ENCODE measurements around the gene SLC13A3.

SLC13A3 gene

GRCh38 chr20:46681032-46681854, 30.0 kb upstream of the SLC13A3 start:
- DNase-seq (ENCODE audit: low read depth in 1 of 2, low spot score in 1 of 2) = peak; percentile 66 to 73
- Histone ChIP-seq H3K4me3 (replicated peaks; ENCODE audit: insufficient read depth, low read length) (no peak overlapping the region), H3K27ac (replicated peaks) (no peak overlapping the region), H3K27me3 (ENCODE audit: insufficient read depth, poor library complexity, severe bottlenecking) (no peaks in the 10 kb centered on the region)
- TF ChIP-seq POLR2AphosphoS5 (IDR thresholded peaks at IDR 0.05; ENCODE audit: low read depth) = no peak
- TF ChIP-seq CTCF (IDR thresholded peaks at IDR 0.05; ENCODE audit: insufficient read depth, low read length) = peak; percentile 89
- no peak for TF ChIP-seq SPI1 (IDR thresholded peaks at IDR 0.05; ENCODE audit: borderline replicate concordance, low read depth)

GRCh38 chr20:46680684-46681031, 29.4 kb upstream of the SLC13A3 start:
- no peaks in the 10 kb centered on the region for H3K27me3 ChIP-seq (ENCODE audit: insufficient read depth, poor library complexity, severe bottlenecking)
- H3K27ac ChIP-seq (replicated peaks) = no peak overlapping the region
- TF ChIP-seq REST (IDR thresholded peaks at IDR 0.05; ENCODE audit: insufficient replicate concordance, low read depth) (no peak), CTCF (IDR thresholded peaks at IDR 0.05; ENCODE audit: insufficient read depth, low read length) (no peak), POLR2AphosphoS5 (IDR thresholded peaks at IDR 0.05; ENCODE audit: low read depth) (no peak), SPI1 (IDR thresholded peaks at IDR 0.05; ENCODE audit: borderline replicate concordance, low read depth) (no peak), GABPA (IDR thresholded peaks at IDR 0.05; ENCODE audit: low read depth) (no peak)
- DNase-seq (ENCODE audit: low read depth in 1 of 2, low spot score in 1 of 2) = no peak
- H3K4me3 ChIP-seq (replicated peaks; ENCODE audit: insufficient read depth, low read length) = no peak overlapping the region

- no peak for DNase-seq (ENCODE audit: low read depth in 1 of 2, low spot score in 1 of 2)
- TF ChIP-seq CTCF (IDR thresholded peaks at IDR 0.05; ENCODE audit: insufficient read depth, low read length) (no peak), SPI1 (IDR thresholded peaks at IDR 0.05; ENCODE audit: borderline replicate concordance, low read depth) (no peak), REST (IDR thresholded peaks at IDR 0.05; ENCODE audit: insufficient replicate concordance, low read depth) (no peak), POLR2AphosphoS5 (IDR thresholded peaks at IDR 0.05; ENCODE audit: low read depth) (no peak), GABPA (IDR thresholded peaks at IDR 0.05; ENCODE audit: low read depth) (no peak)
- H3K27me3 ChIP-seq (ENCODE audit: insufficient read depth, poor library complexity, severe bottlenecking) = no peaks in the 10 kb centered on the region
- H3K27ac ChIP-seq (replicated peaks) = no peak overlapping the region
- no peak overlapping the region for H3K4me3 ChIP-seq (replicated peaks; ENCODE audit: insufficient read depth, low read length)
Observed at GRCh38 chr20:46678516-46678915, 27.3 kb upstream of the SLC13A3 start.

All from HL-60 (cell line).